NCI-H2196 treated with DMSO at 0.1 percent for 48 hours (cell line): ENCODE data around the gene DCLK3.

Source experiments
- DNase-seq: peaks from one replicate; lab custom pipeline; 2025; ENCODE audit not compliant: unreplicated experiment; lab: John Stamatoyannopoulos, UW

Gene DCLK3

GRCh38 chr3:36765104-36765503 lies 751 bp upstream of the DCLK3 start:
- DNase-seq: no peak

- no peak for DNase-seq
Measured at GRCh38 chr3:36764704-36765038, 318 bp upstream of the DCLK3 start.

GRCh38 chr3:36762918-36763849 lies 1.2 kb downstream of the DCLK3 start:
- DNase-seq: no peak

GRCh38 chr3:36761779-36762178 lies 2.6 kb downstream of the DCLK3 start:
- DNase-seq: no peak

GRCh38 chr3:36756269-36756668 lies 8.1 kb downstream of the DCLK3 start:
- no peak for DNase-seq

- no peak for DNase-seq
Measured at GRCh38 chr3:36751326-36751725, 13.0 kb downstream of the DCLK3 start.

GRCh38 chr3:36750737-36751136 lies 13.6 kb downstream of the DCLK3 start:
- DNase-seq: no peak

- no peak for DNase-seq
Measured at GRCh38 chr3:36744763-36745162, 19.6 kb downstream of the DCLK3 start.

DNA sequence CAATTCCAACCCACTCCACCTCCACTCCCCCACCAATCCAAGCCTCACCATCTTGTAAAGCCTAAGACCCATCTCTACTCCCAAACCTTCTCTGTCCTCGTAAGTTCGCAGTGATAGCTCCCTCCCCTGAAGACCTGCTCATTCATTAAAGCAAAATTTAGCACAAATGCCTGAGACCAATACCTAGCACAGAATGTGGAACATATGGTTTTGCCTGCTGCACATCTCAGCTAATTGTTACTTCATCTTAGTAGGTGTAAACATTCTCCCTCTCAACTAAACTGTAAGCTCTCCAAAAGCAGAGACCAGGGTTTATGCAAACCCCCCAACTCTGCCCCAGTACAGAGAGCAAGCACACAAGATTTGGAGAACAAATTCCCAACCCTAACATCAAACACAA lies 20.5 kb downstream of the DCLK3 start:
- no peak for DNase-seq

- DNase-seq: no peak
Measured at GRCh38 chr3:36741285-36741684, 23.1 kb downstream of the DCLK3 start.

DNA sequence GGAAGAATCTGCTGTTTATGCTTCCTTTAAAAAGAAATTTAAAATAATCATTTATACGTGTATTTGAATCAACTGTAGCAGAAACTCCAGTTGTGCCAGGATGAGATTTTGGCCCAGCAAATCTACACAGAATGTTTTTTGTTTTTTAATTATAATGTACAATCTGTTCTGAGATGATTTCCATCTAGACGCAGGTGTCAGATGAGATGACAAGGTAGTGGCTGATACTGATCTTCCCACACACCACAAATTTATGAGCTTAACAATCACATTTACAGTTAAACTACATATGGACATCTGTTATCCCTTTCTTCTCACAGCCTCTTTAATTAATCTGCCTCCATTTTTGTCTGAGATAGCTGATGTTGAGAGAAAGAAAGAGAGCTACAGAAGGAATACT lies 23.6 kb downstream of the DCLK3 start:
- no peak for DNase-seq

DNA sequence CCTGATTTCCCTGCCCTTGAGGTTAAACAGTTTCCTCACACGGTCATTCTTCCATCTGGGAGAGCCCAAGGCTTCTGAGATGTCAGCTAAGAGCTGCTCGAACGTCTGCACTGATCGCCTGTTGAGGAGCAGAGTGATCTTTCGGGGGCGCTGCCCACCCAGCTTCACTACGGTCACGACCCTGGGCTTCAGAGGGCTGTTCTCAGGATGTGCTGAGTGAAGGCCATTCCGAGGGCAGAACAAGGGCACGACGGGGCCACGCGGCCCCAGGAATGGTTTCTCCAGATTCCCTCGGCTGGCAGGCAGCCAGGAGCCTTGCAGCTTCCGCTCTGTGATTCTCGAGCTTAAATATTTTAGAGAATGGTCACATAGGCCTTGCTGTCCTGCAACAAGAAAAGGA lies 25.7 kb downstream of the DCLK3 start:
- DNase-seq: no peak

DNA sequence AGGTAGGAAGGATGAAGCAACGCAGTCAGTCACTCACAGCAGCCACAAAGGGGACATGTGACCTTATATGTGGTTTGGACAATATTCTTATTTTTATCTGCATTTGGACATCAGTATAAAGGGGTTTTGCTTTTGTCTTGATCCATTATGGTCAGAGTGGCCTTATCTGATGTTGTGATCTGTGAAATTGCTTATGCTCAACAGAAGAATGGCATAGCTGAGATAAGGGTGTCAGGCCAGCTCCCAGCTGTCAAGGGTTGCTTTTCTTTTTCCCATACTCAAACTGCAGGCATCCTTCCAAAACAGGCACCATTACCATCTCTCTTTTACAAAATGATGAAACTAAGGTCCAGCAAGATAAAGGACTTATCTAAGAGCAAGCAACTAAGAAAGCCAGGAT lies 28.1 kb downstream of the DCLK3 start:
- no peak for DNase-seq

DNA sequence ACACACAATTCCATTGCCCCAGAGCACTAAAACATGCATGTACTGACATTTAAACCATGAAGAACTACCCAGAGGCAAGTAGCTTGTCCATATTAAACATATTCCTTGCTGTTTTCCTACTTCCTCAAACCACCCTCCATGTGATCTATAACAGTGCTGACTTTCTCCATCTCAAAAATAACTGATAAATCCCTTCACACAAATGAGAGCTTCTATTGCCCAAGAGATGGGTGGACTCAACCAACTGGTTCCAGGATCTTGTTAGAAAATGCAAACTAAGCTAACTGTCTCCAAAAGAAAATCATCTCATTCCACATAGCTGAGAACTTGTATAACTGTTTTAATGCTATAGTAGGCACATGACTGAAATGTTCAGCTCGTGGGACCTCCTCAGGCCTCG lies 29.6 kb downstream of the DCLK3 start:
- no peak for DNase-seq

DNA sequence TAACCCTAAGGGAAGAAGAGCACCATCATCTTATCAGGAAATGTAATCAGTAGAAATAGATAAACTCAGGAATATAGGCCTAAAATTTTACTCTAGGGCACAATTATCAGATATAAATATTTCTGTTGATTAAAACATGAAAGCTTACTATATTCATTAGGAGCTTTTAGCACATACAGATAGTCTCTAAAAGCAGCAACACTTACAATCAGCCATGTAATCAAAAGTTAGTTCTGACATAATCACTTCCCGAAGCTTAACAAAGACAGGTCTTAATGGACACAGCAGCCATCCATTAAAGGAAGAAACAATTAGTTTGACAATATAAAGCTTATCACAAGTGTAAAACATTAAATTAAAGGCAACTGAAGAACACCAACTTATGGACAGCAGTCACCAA lies 30.6 kb downstream of the DCLK3 start:
- DNase-seq: no peak

GRCh38 chr3:36733162-36733696 lies 31.1 kb downstream of the DCLK3 start:
- no peak for DNase-seq

- no peak for DNase-seq
Measured at GRCh38 chr3:36730966-36731365, 33.4 kb downstream of the DCLK3 start.

DNA sequence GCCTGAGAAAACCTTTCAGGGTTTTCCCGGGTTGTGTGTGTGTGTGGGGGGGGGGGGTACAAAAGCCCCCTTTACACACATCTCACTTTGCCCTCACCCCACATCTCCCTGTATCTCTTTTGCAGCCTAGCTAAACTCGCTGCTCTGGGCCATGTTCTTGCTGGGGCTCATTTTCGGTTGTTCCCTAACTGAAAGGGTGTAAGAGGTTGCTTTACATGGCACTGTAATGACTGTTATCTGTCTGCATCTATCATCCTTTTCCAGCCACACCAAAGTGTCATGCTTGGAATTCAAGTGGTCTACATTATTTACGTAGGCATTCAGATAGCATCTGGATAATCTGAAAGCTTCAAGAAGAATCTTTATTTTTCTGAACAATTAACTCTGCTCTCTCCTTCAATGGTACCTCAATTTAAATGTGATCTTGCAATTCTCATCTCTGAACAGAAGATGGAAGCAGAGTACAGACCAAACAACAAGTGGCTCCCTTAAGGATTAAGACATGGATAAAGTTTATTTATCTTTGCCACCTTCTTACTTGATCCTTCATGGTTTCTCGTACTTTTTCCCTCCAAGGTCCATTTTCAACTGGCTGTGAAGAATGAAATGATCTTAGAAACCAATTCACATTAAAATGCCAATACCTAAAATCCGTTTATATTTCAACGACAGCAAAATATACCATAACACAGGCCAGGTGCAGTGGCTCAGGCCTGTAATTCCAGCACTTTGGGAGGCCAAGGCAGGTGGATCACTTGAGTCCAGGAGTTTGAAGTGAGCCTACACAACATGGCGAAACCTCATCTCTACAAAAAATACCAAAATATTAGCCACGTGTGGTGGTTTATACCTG lies 34.9 kb downstream of the DCLK3 start:
- DNase-seq: peak; percentile 1

DNA sequence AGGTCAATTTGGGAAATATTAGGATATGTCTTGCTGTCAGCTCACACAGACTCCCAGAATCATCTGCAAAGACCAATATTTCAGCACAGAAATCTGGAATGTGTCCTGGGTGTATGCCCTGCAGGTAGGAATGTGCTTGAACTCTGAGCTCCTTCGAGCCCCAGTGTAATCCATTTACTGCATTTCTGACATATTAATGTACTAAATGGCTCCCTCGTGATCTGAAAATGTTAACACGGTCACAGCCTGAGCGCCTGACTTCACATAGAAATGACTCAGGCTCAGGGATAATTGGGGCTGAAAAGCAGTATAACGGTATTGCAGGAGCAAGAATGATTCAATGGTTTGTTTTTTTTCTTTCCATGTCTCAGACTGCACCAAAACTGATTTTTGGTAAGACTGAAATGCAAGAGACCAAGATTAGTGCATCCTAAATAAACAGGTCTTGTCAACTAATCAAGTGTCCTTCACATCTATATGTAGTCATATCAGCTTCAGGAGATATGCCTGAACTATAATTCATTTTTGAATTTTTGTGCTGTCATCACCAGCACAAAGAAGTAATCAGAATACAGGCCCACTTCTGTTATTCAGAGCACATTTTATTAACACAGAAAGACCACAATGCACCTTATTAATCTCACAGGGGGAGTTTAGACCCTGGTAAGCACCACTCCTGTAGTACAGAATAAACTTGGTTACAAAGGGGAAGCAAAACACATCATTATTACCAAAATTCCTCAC lies 49.8 kb downstream of the DCLK3 start:
- no peak for DNase-seq

DNA sequence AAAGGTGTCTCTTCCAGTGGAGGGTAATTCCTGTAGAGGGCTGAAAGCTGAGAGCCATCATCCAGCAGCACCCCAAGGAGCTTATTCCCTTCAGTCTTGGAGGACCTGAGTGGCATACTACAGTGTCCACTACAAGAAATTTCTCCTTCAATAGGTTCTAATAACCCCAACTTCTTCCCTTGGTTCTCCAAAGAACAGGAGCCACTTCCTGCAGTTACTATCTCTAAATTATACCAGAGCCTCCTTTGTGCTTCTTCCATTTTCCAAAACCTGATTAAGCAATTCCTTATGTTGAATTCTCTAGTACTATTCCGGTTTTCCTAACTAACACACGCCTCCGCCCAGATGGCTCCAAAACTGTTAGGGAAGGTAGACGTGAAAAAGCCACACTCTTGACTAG lies 50.4 kb downstream of the DCLK3 start:
- no peak for DNase-seq

DNA sequence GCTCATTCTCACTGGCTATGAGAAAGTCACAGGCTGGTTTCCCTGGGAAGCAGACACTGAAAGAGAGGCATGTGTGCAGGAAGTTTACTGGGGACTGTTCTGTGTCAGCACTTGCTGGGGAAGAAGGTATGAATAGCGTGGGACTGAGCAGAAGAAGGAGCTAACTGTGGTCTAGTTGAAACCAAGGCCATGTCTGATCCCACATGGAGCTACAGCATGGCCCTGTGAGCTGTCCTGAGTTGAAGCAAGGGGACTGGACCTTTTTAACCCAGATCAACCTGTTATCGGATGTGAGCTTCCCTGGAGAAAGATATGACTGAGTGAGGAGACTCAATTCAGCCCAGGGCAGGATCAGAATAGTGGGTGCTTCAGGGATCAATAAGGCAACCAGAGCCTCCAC lies 53.7 kb downstream of the DCLK3 start:
- DNase-seq: no peak
